Neural progenitor cell (in vitro differentiated cells): ENCODE data around the gene PRMT7.

Experiments used
- EZH2 ChIP-seq: fragments of 200-600 bp; sonication (generic); IDR thresholded peaks from 2 replicates; pipeline ENCODE4 v1.6.1; 2017; ENCODE audit warnings: antibody characterized with exemption, mild to moderate bottlenecking, moderate library complexity
- EZH2phosphoT487 ChIP-seq: fragments of 200-600 bp; sonication (generic); IDR thresholded peaks from 2 replicates; pipeline ENCODE4 v1.6.1; 2017; ENCODE audit warnings: antibody characterized with exemption

GRCh38 chr16:68283346-68283745, 27.5 kb upstream of the PRMT7 start:
- TF ChIP-seq EZH2phosphoT487 (no peak), EZH2 (no peak)
